ENCODE data around the gene MORF4L1.

Gene MORF4L1

DNA sequence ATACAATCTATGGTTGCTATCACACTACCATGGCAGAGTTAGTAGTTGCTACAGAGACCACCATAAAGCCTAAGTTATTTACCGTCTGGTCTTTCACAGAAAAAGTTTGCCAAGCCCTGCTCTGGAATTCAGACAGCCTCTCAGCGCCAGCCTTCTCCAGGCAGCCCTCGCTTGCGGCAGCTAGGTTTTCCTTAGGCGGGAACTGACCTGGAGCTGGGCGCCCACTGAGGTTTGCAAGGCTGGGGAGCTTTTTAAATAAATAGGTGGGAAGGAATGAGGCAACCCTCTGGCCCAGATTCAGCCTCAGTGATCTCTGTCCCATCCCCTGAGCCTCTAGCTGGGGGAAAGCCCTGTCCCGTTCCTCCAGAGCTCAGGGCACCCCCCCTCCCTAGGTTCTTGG is 71.0 kb downstream of the MORF4L1 start:
- in situ Hi-C loops (cut with MboI; ENCODE audit: low sequenced_read_pairs), result no loop called here

- in situ Hi-C loops (cut with MboI; ENCODE audit: low sequenced_read_pairs), result no loop called here
These were observed 71.5 kb downstream of the MORF4L1 start for GRCh38 chr15:78944202-78944625.

DNA sequence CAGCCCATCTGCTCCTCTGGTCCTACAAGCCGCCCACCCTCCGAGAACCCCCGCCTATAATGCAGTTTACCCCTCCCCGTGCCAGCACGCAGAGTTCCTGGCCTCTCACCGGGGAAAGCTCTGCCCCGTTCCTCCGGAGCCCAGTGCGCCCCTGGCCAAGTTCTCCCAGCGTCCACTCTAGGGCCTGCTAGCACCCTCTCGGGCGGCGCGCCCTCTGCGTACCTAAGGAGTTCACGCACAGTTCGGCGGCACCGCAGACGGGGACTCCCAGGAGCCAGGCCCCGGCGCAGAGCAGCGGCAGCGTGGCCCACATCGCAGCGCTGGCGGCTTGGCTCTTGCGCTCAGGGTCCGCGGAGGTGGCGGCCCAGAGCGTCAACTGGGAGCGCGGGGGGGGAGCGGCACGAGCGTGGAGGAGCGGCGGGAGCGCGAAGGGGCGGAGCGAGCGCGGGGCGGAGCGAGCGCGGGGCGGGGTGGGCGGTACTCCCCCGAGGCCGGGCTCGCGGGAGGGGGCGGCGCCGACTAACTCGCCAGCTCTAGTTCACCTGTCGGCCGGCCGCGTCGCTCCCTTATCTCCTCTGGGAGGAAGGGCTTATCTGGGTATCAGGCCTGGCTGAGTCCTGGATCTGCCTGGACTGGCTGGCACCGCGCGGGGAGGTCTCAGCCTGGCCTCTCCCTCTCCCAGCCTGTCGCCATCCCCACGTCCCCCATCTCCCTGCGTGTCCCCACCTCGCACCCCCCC is 72.1 kb downstream of the MORF4L1 start, which contains the start of gene CTSH:
Gene CTSH (minus strand): TSS at position 378 of the 739 bp plus-strand sequence. CDS start 65 bp downstream, at position 313.
- in situ Hi-C loops (cut with MboI; ENCODE audit: low sequenced_read_pairs), result no loop called here

DNA sequence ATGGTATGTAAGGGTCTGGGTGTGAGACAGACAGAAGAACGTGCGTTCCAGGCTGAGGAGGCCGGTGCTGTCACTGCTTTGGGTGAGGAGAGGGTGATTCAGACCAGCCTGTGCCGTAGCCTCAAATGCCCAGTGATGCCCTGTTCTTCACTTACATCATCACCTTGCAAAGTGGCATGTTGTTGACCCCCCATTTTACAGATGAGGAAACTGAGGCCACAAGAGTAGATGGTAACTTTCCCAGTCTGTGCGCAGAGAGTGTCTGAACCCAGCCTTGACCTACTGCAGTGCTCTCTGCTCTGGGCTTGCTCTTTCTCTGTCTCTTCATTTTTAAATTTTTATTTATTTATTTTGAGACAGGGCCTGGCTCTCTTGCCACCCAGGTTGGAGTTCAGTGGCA is 73.8 kb downstream of the MORF4L1 start:
- in situ Hi-C loops (cut with MboI; ENCODE audit: low sequenced_read_pairs), result no loop called here

GRCh38 chr15:78947506-78947905 is 74.8 kb downstream of the MORF4L1 start:
- in situ Hi-C loops (cut with MboI; ENCODE audit: low sequenced_read_pairs), result no loop called here

Data from HL-60/S4 treated with retinoic acid at 250 ng/mL for 4 days and 3 days (cell line).